EH (cell line): ENCODE measurements around the gene SCN8A.
A peak's percentile ranks its signal among the peaks of the same experiment; 100 is the strongest.

ENCODE experiments used
- DNase-seq: peaks from one replicate; pipeline ENCODE4 v3.0.0-alpha.2; 2015; ENCODE audit warnings: low read depth

Gene SCN8A

GRCh38 chr12:51721282-51721940, 130.4 kb downstream of the SCN8A start:
- no peak for DNase-seq

- DNase-seq = no peak
Observed at GRCh38 chr12:51722431-51722830, 131.4 kb downstream of the SCN8A start.

- no peak for DNase-seq
Observed at GRCh38 chr12:51726161-51726560, 135.1 kb downstream of the SCN8A start.

- DNase-seq = peak; percentile 11
Observed at GRCh38 chr12:51726931-51727330, 135.9 kb downstream of the SCN8A start.

DNA sequence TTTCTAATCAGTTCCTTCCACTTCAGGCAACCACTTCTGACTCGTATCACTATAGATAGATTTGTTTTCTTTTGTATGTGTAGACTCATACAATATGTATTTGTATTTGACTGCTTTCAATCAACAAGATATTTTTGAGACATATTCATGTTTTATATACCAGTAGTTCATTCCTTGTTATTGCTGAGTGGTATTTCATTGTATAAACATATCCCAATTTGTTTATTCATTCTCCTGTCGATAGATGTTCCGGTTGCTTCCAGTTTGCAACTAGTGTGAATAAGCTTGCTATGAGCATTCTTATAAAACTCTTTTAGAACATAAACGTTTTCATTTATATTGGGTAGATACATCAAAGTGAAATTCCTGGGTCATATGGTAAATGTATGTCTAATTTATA, 138.3 kb downstream of the SCN8A start:
- peak; percentile 33 for DNase-seq

GRCh38 chr12:51730745-51731144, 139.7 kb downstream of the SCN8A start:
- no peak for DNase-seq

DNA sequence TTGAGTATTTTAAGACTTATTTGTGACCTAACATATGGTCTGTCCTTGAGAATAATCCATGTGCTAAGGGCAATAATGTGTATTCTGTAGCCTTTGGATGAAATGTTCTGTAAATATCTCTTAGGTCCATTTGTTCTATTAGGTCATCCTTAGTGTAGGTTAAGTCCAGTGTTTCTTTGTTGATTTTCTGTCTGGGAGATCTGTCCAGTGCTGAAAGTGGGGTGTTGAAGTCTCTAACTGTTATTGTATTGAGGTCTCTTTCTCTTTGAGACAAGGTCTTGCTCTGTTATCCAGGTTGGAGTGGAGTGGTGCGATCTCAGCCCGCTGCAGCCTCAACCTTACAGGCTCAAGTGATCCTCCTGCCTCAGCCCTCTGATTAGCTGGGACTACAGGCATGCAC, 149.5 kb downstream of the SCN8A start:
- no peak for DNase-seq

GRCh38 chr12:51744235-51744634, 153.2 kb downstream of the SCN8A start:
- DNase-seq = peak; percentile 38

DNA sequence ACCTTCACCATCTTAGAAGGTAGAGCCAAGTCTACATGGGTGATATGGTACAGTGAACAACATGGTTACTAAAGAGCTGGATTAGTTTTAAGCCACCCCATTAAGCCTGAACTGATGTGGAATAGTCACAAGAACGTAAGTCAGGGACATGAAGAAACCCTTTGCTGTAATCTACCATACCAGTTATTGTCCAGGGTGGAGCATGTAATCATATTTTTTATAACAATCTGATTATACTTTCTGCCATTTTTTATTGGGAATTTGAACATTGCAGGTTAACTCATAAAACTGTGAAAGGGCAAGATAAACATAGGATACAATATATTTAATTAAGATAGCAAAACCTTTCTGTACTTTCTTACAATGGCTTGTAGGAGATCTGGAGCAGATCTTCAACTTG, 153.9 kb downstream of the SCN8A start:
- no peak for DNase-seq

GRCh38 chr12:51746416-51746815, 155.4 kb downstream of the SCN8A start:
- no peak for DNase-seq

- no peak for DNase-seq
Observed at GRCh38 chr12:51748235-51748634, 157.2 kb downstream of the SCN8A start.

DNA sequence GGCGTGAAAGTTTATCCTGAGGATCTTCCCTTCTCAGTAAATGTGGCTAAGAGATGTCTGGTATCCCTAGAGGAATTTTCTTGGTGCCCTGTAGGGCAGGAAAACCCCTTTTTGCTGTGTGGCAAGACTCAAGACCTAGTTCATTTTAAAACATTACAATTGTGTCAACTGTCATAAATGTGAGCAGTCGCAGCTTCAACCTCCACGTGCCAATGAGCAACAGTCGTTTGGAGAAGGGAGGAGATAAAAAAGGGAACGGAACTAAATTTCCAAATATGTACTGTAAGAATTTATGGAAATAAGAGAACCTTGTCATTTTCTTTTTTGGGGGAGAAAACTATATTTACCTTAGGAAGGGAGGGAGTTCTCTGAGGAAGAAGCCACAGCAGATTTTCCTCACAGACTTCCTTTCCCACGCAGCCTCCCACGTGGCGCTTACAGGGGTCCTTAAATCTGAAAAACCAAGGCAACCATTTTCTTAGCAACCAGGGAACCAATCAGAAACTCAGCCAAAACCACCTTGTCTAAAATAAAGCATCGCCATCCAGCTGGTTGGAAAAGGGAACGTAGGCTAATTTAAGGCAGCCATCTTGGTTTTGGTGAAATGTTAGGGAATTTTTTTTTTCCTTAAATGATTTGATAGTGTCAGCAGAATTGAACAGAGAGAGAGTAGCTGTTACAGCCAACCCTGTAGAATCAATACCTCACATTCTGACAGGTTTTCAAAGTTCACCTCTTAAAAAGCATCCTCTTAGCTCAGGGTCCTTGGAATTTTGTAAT, 158.4 kb downstream of the SCN8A start:
- DNase-seq = no peak

GRCh38 chr12:51749986-51750317, 158.9 kb downstream of the SCN8A start:
- no peak for DNase-seq

DNA sequence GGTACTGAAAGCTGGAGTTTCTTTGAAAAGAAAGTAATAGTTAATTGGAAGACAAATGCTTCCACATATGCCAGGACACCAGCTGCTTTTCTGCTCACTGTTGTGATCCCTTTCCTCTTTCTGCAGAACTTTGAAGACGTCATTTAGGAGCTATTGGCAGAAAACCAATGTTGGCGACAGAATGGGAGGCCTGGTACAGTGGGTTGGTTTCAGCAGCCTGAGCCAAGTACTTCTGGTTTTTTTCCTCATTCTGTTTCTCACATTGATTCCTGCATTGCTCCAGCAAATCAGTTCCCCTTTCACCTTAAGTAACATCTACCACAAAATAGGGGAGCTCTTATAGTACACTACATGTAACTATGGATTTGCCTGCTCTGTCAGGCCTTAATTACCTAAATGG, 160.6 kb downstream of the SCN8A start:
- no peak for DNase-seq

DNA sequence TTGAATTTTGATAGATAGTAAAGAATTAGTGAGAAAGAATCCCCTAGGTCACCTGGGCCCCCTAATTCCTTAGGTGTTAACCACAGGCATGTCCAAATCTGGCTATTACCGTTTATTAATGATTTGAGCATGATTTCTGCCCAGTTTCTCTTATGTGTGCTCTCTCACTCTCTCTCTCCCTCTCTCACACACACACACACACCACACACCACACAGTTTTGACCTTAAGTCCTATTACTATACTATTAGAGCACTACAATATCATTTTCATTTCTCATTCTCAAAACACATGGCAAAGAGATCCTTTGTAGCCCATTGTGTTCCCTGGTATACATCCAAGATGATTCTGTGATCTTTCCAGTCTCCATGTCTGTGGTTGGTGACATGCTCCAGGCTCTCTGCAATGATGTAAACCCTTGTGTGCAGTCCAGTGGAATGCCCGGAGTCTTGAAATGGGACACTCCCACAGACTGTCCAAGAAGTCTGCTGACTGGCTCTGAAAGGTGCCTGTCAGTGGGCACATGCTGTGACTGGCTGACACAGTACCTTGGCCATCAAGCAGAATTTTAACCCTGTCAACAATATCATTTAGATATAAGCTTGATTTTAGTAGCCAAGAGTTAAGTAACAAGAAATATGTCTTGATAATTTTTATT, 161.3 kb downstream of the SCN8A start:
- peak; percentile 89 for DNase-seq

GRCh38 chr12:51753980-51754675, 163.1 kb downstream of the SCN8A start:
- no peak for DNase-seq

- no peak for DNase-seq
Observed at GRCh38 chr12:51755251-51755650, 164.2 kb downstream of the SCN8A start.

- peak; percentile 50 for DNase-seq
Observed at GRCh38 chr12:51759175-51759574, 168.1 kb downstream of the SCN8A start.

- DNase-seq = no peak
Observed at GRCh38 chr12:51759695-51760094, 168.7 kb downstream of the SCN8A start.

- peak; percentile 28 for DNase-seq
Observed at GRCh38 chr12:51760231-51760630, 169.2 kb downstream of the SCN8A start.

DNA sequence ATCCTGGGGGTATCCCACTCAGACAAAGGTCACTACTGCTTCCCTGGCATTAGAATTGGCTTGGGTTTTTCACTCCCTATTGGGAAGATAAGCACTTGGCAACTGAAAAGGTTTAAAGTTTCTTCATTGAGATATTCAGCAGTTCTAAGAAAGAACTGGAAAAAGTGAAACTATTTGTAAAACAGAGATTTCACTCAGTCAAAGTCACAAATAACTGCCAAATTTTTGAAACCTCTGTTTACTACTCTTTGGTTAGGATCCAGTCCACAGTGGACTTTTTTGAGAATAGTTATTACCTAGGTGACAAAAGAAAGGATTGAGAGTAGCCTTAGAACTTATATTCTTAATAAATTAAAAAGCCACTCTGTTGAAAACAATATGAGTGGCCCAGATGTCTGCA, 172.7 kb downstream of the SCN8A start:
- DNase-seq = no peak

DNA sequence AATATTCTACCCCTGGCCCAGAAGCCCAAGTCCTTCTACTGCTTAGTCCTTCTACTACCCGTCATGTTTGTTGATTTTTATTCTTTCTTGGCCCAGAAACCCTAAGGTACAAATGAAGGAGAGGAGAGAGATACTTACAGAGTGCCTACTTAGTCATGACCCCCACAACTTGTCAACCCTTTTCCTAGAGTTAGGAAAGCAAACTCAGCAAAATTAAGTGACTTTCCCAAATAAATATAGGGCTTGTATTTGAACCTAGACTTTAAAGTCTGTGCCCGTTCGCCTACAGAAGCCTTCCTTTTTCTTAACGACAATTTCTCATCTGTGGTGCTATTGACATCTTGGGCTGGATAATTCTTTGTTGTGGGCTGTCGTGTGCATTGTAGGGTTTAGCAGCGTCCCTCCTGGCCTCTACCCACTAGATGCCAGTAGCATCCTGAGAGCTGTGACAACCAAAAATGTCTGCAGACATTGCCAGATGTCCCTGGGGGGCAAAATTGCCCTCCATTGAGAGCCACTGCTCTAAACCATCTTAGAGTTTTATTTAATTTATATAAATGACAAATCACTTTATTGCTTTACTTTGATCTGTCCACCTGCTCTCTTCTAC, 175.1 kb downstream of the SCN8A start:
- DNase-seq = no peak
